Brain pericyte (primary cell): ENCODE results near the gene FBXO7.

ENCODE experiments used
- DNase-seq: peaks from one replicate; pipeline ENCODE4 v3.0.0-alpha.2; 2012; ENCODE audit warnings: low read depth, low spot score

The FBXO7 gene

GRCh38 chr22:32531931-32532819 lies 57.6 kb downstream of the FBXO7 start:
- peak; percentile 50 for DNase-seq

- no peak for DNase-seq
Measured at GRCh38 chr22:32532820-32533128, 58.2 kb downstream of the FBXO7 start.

- DNase-seq = no peak
Measured at GRCh38 chr22:32533265-32534111, 58.9 kb downstream of the FBXO7 start.

GRCh38 chr22:32534252-32535235 lies 59.9 kb downstream of the FBXO7 start:
- DNase-seq = no peak

GRCh38 chr22:32535531-32536190 lies 61.0 kb downstream of the FBXO7 start:
- DNase-seq = no peak

GRCh38 chr22:32536352-32536751 lies 61.7 kb downstream of the FBXO7 start:
- DNase-seq = no peak

GRCh38 chr22:32538521-32538920 lies 63.9 kb downstream of the FBXO7 start:
- no peak for DNase-seq

GRCh38 chr22:32539631-32540421 lies 65.2 kb downstream of the FBXO7 start:
- no peak for DNase-seq

- DNase-seq = no peak
Measured at GRCh38 chr22:32541481-32541880, 66.9 kb downstream of the FBXO7 start.

GRCh38 chr22:32542066-32542676 lies 67.6 kb downstream of the FBXO7 start:
- no peak for DNase-seq

GRCh38 chr22:32542677-32543357 lies 68.2 kb downstream of the FBXO7 start:
- DNase-seq = no peak

GRCh38 chr22:32544953-32545558 lies 70.4 kb downstream of the FBXO7 start:
- no peak for DNase-seq

GRCh38 chr22:32545801-32546200 lies 71.2 kb downstream of the FBXO7 start:
- DNase-seq = no peak

- no peak for DNase-seq
Measured at GRCh38 chr22:32546496-32546895, 71.9 kb downstream of the FBXO7 start.

GRCh38 chr22:32546935-32547334 lies 72.3 kb downstream of the FBXO7 start:
- no peak for DNase-seq

GRCh38 chr22:32548039-32548438 lies 73.4 kb downstream of the FBXO7 start:
- DNase-seq = no peak
